ENCODE results near the gene SIRT3. TPM values are rescaled to one million over a fixed set of nuclear protein-coding genes. Genes with fewer than 3 reads are reported as not detected.

Gene SIRT3
- total RNA-seq, 4 donors from 2014 or later, result 12.7 to 24.1 (median 17.3) TPM

GRCh38 chr11:280706-281485, 44.8 kb upstream of the SIRT3 start:
- no peaks in the 10 kb centered on the region for H3K9me3 ChIP-seq
- no CpG with 5 or more reads among the region's 79 CpGs for WGBS, 2 donors (ENCODE audit: low coverage in 1 of 2)
- H3K27me3 ChIP-seq, result peaks cover 88% of the 10 kb centered on the region
- H3K36me3 ChIP-seq, result no peaks in the 10 kb centered on the region
- H3K4me3 ChIP-seq, result peak overlapping the region in 1 of 2 donors; percentile 36
- peaks cover 0 to 32% (median 17%) of the 10 kb centered on the region in 3 donors for H3K4me1 ChIP-seq
- TF ChIP-seq POLR2A (IDR thresholded peaks at IDR 0.05) (no peak), CTCF (IDR thresholded peaks at IDR 0.05) (no peak), EP300 (IDR thresholded peaks at IDR 0.05) (no peak), POLR2AphosphoS5 (IDR thresholded peaks at IDR 0.05) (no peak)
- ATAC-seq, result no peak
- H3K27ac ChIP-seq, result no peak overlapping the region

- peak; percentile 29 for ATAC-seq
- Histone ChIP-seq H3K4me1 (peaks cover 0 to 32% (median 17%) of the 10 kb centered on the region in 3 donors), H3K36me3 (no peaks in the 10 kb centered on the region), H3K9me3 (no peaks in the 10 kb centered on the region), H3K4me3 (peak overlapping the region in 1 of 2 donors; percentile 36), H3K27me3 (peaks cover 81% of the 10 kb centered on the region), H3K27ac (no peak overlapping the region)
- WGBS, 2 donors (ENCODE audit: low coverage in 1 of 2), result no CpG with 5 or more reads among the region's 85 CpGs
- no peak for TF ChIP-seq POLR2A (IDR thresholded peaks at IDR 0.05)
- no peak for TF ChIP-seq POLR2AphosphoS5 (IDR thresholded peaks at IDR 0.05)
- no peak for TF ChIP-seq EP300 (IDR thresholded peaks at IDR 0.05)
Observed at GRCh38 chr11:279966-280705, 44.0 kb upstream of the SIRT3 start.

GRCh38 chr11:279040-279965, 43.2 kb upstream of the SIRT3 start:
- Histone ChIP-seq H3K4me1 (peaks cover 0 to 32% (median 17%) of the 10 kb centered on the region in 3 donors), H3K4me3 (peak overlapping the region in 1 of 2 donors; percentile 36), H3K36me3 (no peaks in the 10 kb centered on the region), H3K9me3 (no peaks in the 10 kb centered on the region), H3K27me3 (peaks cover 73% of the 10 kb centered on the region), H3K27ac (no peak overlapping the region)
- TF ChIP-seq POLR2A (IDR thresholded peaks at IDR 0.05) (no peak), CTCF (IDR thresholded peaks at IDR 0.05) (no peak), POLR2AphosphoS5 (IDR thresholded peaks at IDR 0.05) (no peak), EP300 (IDR thresholded peaks at IDR 0.05) (no peak)
- WGBS, 2 donors (ENCODE audit: low coverage in 1 of 2), result no CpG with 5 or more reads among the region's 97 CpGs
- no peak for ATAC-seq

- Histone ChIP-seq H3K4me3 (peak within 1 kb of the TSS in 1 of 2 donors; percentile 36), H3K4me1 (peaks cover 0 to 32% (median 17%) of the 10 kb centered on the region in 3 donors), H3K27ac (no peak within 1 kb of the TSS), H3K27me3 (peaks cover 62% of the 10 kb centered on the region), H3K36me3 (no peaks in the 10 kb centered on the region), H3K9me3 (no peaks in the 10 kb centered on the region)
- no peak for ATAC-seq
- 61 to 85% methylated on average over 8 to 11 of the region's 21 CpGs for WGBS, 2 donors (ENCODE audit: low coverage in 1 of 2)
- no peak for TF ChIP-seq CTCF (IDR thresholded peaks at IDR 0.05)
- TF ChIP-seq POLR2A (IDR thresholded peaks at IDR 0.05), result no peak
- no peak for TF ChIP-seq POLR2AphosphoS5 (IDR thresholded peaks at IDR 0.05)
- no peak for TF ChIP-seq EP300 (IDR thresholded peaks at IDR 0.05)
Observed at GRCh38 chr11:278001-278951, 42.1 kb upstream of the SIRT3 start, which contains the start of gene NLRP6. TSS of gene NLRP6 (plus strand) at chr11:278407. CDS start at chr11:278570, 163 bp downstream.
